Right atrium auricular region (tissue), 2 donors: ENCODE data around the gene KLHL17. TPM values are rescaled to one million over a fixed set of nuclear protein-coding genes. Genes with fewer than 3 reads are reported as not detected.
"Not testable (repeated sequence)": the region's sequence is repeated elsewhere in the genome, so short reads cannot be mapped to it uniquely, and the experiment has no call there.

Source experiments
- DNase-seq: peaks from one replicate; pipeline ENCODE4 v3.0.0-alpha.2; 2019; ENCODE audit warnings: low spot score
- H3K27ac ChIP-seq, 2 donors: fragments of 200-600 bp; sonication (generic); 1 replicate in 1 of 2; 2 replicates in 1 of 2; pipeline ENCODE4 v1.5.1; 2016 to 2019
- H3K27me3 ChIP-seq, 2 donors: fragments of 200-600 bp; sonication (generic); one replicate each; pipeline versions ENCODE4 v1.5.1 to v1.6.0; 2017 to 2019
- H3K36me3 ChIP-seq: fragments of 200-600 bp; sonication (generic); one replicate; pipeline ENCODE4 v1.5.1; 2016
- H3K4me1 ChIP-seq, 2 donors: fragments of 200-600 bp; sonication (generic); one replicate each; pipeline versions ENCODE4 v1.5.1 to v1.6.0; 2017 to 2019
- H3K4me3 ChIP-seq, 2 donors: fragments of 200-600 bp; sonication (generic); 1 replicate in 1 of 2; 2 replicates in 1 of 2; pipeline ENCODE4 v1.5.1; 2017 to 2019; ENCODE audit warnings: mild to moderate bottlenecking in 1 of 2, moderate library complexity in 1 of 2
- H3K9me3 ChIP-seq, 2 donors: fragments of 200-600 bp; sonication (generic); one replicate each; pipeline ENCODE4 v1.5.1; 2019
- total RNA-seq, 2 donors: library from RNA; depleted of rRNA; stranded (reverse); fragments of >200 nt; gene quantifications; one replicate each; pipeline ENCODE4 v1.1.0, GENCODE V29; 2016
- TF ChIP-seq, protein P1 (sequence below), 2 donors: fragments of 200-600 bp; sonication (generic); IDR thresholded peaks; one replicate each; pipeline ENCODE4 v1.5.1; 2019; ENCODE audit warnings: antibody characterized with exemption in 2 of 2

Gene KLHL17
- total RNA-seq, 2 donors from 2014 or later = 2.4 to 2.9 TPM

DNA sequence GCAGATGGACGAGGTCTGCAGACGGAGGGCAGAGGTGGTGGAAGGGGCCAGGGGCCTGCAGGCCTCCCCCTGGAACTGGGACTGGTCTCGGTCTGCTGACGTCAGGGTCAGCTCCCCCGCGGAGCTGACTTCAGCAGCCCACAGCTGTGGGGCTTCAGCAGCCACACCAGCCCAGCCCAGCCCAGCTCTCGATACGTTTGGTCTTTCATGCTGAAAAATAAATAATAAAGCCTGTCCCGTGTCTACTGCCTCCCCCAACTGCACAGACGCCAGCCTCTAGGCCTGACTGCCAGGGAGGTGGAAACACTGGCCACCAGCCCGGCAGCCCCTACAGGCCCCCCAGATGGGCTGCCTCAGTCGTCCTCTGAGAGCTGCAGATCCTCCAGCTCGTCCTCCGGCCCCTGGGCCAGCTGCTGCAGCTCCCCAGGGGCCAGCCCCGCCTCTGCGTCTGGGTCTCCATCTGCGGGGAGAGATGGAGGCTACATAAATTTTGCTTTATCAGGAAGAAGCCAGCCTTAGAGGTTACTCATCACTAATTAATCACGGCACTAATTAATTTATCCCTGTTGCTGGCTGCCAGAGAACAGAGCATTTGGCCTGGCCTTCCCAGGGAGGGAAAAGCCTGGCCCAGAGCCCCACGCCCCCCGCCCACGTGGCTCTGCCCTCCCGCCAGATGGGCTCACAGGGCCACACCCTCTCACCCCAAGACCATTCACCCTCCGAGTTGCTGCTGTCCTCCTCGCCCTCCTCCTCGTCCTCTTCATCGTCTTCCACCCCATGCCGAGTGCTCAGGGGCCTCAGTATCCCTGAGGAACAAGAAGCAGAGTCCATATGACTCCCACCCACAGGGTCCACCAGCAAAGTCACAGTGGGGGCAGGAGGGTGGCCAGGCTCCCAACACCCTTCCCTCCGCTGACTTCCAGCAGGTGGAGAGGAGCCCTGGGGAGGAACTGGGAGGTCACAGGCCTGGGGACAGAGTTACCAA, 15.8 kb upstream of the KLHL17 start:
- Histone ChIP-seq H3K27me3 (peaks cover 0 to 14% of the 10 kb centered on the region in 2 donors), H3K36me3 (peaks cover 36% of the 10 kb centered on the region), H3K4me3 (no peak overlapping the region), H3K9me3 (no peaks in the 10 kb centered on the region), H3K4me1 (peaks cover 0 to 47% of the 10 kb centered on the region in 2 donors), H3K27ac (peak overlapping the region; percentile 48 to 63)
- TF ChIP-seq, protein P1, sequence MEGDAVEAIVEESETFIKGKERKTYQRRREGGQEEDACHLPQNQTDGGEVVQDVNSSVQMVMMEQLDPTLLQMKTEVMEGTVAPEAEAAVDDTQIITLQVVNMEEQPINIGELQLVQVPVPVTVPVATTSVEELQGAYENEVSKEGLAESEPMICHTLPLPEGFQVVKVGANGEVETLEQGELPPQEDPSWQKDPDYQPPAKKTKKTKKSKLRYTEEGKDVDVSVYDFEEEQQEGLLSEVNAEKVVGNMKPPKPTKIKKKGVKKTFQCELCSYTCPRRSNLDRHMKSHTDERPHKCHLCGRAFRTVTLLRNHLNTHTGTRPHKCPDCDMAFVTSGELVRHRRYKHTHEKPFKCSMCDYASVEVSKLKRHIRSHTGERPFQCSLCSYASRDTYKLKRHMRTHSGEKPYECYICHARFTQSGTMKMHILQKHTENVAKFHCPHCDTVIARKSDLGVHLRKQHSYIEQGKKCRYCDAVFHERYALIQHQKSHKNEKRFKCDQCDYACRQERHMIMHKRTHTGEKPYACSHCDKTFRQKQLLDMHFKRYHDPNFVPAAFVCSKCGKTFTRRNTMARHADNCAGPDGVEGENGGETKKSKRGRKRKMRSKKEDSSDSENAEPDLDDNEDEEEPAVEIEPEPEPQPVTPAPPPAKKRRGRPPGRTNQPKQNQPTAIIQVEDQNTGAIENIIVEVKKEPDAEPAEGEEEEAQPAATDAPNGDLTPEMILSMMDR (IDR thresholded peaks at IDR 0.05) = no peak
- DNase-seq = no peak

DNA sequence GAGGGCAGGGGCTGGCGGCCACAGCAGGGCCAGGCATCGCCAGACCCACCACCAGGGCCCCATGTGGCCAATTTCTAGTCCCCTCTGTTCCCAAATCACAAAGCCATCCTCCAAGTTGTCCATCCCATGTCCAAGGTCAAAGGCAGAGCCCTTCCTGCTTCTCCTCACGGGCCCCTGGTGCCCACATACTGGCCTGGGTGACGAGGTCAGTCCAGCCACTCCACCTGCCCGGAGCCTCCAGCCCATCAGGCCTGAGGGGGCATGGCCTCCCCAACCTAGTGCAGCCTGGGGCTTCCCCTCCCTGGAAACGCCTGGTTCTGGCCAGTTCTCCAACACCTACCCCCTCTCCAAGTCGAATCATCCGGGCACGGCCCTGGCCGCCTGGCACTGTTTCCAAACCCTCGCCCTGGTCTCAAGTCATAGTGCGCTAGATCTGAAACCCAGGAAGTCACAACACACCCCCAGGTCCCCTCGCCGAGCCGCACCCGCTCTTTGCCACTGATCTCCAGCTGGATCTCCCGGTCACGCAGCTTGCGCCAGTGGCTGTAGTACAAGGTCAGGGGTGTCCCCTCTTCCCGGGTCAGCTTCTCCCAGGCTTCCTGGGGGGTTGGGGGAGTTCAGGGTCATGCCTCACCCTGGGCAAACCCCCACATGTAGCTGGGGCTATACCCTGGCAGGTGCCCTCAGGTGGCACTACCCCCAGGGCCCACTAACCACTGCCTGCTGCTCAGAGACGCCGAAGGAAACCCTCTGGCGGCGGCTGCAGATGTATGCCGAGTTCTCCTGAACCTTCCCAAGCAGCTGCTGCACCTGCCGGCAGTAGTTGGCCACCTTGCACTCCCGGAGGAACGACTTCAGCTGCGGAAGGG, 14.5 kb upstream of the KLHL17 start:
- Histone ChIP-seq H3K27me3 (peaks cover 0 to 14% of the 10 kb centered on the region in 2 donors), H3K4me3 (no peak overlapping the region), H3K27ac (no peak overlapping the region), H3K36me3 (peaks cover 49% of the 10 kb centered on the region), H3K9me3 (no peaks in the 10 kb centered on the region), H3K4me1 (peaks cover 0 to 36% of the 10 kb centered on the region in 2 donors)
- DNase-seq = no peak
- TF ChIP-seq, protein P1 (IDR thresholded peaks at IDR 0.05) = no peak

DNA sequence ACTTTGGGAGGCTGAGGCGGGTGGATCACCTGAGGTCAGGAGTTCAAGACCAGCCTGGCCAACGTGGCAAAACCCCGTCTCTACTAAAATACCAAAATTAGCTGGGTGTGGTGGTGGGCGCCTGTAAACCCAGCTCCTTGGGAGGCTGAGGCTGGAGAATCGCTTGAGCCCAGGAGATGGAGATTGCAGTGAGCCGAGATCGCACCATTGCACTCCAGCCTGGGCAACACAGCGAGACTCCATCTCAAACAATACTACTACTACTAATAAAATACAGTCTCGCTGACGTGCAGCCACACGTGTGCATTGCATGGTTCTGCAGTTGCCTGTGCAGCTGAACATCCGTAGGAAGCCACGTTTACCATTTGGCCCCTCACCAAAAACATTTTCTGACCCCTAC, 13.6 kb upstream of the KLHL17 start:
- Histone ChIP-seq H3K4me1 (peaks cover 0 to 28% of the 10 kb centered on the region in 2 donors), H3K27me3 (peaks cover 0 to 11% of the 10 kb centered on the region in 2 donors), H3K36me3 (peaks cover 58% of the 10 kb centered on the region)
- not testable (repeated sequence) for H3K4me3 ChIP-seq, DNase-seq, H3K27ac ChIP-seq, H3K9me3 ChIP-seq

DNA sequence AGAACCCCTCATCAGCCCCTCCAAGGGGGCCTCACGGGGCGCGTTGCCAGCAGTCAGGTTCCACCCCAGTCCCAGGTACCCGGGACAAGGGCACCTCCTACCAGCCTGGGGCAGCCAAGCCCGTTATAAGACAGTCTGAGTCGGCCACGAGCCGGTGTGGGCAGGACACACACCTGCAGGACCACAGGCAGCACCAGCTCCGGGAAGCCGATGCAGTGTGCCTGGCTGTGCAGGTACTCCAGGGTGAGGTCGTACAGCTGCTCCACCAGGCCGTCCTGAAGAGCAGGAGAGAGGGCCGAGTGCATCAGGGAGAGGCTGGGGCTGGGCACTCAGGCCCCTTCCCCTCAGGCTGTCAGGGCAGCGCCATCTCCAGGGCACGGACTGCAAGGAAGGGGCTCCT, 12.4 kb upstream of the KLHL17 start:
- no peak overlapping the region for H3K27ac ChIP-seq
- no peaks in the 10 kb centered on the region for H3K9me3 ChIP-seq
- H3K36me3 ChIP-seq = peaks cover 70% of the 10 kb centered on the region
- DNase-seq = no peak
- H3K27me3 ChIP-seq = no peaks in the 10 kb centered on the region
- peaks cover 0 to 16% of the 10 kb centered on the region in 2 donors for H3K4me1 ChIP-seq
- TF ChIP-seq, protein P1 (IDR thresholded peaks at IDR 0.05) = no peak
- H3K4me3 ChIP-seq = no peak overlapping the region

DNA sequence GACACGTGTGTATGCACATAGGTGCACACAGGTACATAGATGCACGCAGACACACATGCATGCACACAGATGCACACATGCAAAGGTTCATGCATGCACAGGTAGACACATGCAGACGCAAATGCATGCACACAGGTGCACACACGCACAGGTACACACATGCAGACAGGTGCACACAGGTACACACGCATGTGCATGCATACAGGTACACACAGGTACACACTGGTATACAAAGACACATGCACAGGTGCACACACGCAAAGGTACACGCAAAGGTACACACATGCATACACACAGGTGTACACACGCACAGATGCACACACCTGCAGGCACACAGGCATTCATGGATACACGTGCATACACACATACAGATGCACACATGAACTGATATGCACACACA, 10.1 kb upstream of the KLHL17 start:
- H3K27ac ChIP-seq = no peak overlapping the region
- H3K36me3 ChIP-seq = peaks cover 89% of the 10 kb centered on the region
- no peak overlapping the region for H3K4me3 ChIP-seq
- DNase-seq = no peak
- no peaks in the 10 kb centered on the region for H3K27me3 ChIP-seq
- no peaks in the 10 kb centered on the region for H3K9me3 ChIP-seq
- H3K4me1 ChIP-seq = no peaks in the 10 kb centered on the region
- TF ChIP-seq, protein P1 (IDR thresholded peaks at IDR 0.05) = no peak

DNA sequence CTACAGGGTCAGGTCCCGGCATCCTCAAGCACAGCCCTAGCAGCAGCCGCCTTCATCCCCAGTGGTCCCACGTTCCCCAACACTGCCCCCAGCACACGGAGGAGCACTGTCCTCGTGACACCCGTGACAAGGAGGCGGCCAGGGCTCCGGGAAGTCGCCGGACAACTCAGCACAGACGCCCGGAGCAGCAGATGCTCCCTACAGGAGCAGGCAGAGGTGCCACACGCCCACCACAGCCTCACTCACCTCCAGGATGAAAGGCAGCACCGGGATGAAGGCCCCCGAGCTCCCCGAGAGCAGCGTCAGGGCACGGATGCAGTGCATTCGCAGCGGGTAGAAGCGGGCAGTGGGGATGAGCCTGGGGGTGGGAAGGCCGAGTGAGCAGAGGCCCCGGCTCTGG, 9.5 kb upstream of the KLHL17 start:
- Histone ChIP-seq H3K9me3 (no peaks in the 10 kb centered on the region), H3K36me3 (peaks cover 88% of the 10 kb centered on the region), H3K4me3 (no peak overlapping the region), H3K4me1 (no peaks in the 10 kb centered on the region), H3K27me3 (no peaks in the 10 kb centered on the region), H3K27ac (no peak overlapping the region)
- DNase-seq = no peak
- TF ChIP-seq, protein P1 (IDR thresholded peaks at IDR 0.05) = no peak
